Fibroblast of peridontal ligament (primary cell): ENCODE measurements around the gene VDR.

ENCODE experiments used
- DNase-seq: peaks from one replicate; pipeline ENCODE4 v3.0.0-alpha.2; 2010; ENCODE audit errors: extremely low read depth

The VDR gene

DNA sequence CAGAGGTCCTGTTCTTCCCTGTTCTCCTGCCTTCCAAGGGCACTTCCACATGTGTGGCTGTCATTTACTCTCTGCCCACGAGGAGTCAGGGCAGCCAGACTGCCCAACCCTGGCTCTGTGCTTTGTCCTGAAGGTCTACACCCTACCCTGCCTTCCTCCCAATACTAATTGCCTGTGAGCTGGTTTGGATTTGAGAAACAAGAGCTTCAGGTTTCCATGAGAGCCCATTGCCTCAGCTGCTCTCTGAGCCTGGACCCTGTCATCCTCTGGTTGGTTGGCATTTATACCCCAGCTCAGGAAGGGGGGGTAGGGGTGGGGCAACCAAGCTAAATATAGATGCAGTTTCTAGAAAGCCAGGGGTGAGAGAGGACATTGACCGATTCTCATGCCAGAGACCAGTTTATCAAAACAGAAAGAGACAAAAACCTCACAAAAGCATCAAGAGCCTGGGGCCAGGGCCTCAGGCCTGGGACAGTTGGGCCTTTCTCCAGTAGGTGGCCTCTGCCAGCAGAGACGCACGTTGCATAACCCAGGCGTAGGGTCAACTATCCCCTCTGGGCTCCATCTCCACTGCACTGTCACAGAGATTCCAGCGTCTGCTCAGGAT, 34.5 kb downstream of the VDR start:
- DNase-seq: peak; percentile 82

DNA sequence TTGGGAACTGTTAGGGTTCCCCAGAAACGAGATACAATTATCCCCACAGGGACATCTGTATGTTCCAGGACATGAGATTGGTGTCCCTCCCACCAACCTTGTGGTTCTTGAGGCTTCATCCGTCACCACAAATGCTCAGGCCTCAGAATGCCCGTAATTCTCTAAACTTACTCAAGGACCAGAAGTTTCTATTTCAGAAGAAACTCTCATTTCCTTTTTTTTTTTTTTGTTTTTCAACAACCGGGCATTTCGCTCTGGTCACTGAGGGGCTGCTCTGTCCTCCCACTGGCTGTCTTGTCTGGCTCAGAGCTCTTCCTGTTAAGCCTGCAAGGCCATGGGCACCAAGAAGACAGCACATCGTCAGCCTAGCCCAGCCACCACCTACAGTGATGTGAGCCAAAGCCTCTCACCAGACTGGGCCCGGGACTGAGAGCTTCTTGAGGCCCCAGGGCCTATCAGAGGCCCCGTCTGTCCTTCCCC, 36.2 kb downstream of the VDR start:
- peak; percentile 22 for DNase-seq

DNA sequence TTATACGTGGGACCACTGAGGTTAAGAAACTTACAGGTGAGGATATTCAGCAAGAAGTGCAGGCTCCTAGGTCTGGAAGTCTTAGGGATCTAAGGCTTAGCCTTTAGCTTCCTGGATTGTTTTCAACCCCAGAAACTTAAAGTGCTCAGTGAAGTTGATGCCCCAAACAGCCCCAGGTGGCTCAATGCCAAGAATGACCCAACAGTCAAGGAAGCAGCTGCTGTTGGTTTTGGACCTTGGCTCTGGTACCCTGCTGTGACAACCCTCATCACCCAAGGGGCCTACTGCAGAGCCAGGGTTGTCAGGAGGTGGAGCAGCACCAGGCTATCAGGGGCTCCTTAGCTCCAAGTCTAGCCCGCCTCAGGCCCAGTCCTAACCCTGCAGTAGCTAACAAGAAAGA, 36.8 kb downstream of the VDR start:
- DNase-seq: peak; percentile 25

DNA sequence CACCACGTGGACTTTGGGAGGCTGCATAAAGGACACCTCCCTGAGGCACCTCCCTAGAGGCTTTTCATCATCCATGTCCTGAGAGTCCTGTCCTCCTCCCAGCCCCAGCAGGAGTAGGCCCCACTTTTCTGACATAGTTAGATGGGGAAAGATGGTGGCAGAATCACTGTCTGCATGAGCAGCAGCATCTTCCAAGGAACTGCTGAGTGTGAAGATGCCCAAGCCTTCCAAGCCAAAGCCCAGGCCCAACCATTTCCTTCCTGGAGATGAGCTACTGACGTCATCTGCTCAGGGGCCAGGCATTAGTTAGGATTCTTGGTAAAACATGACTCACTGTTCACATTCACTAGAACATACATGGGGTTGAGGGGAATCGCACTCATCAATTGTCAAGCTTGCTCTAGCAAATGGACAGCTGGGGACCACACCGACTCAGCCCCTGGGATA, 37.3 kb downstream of the VDR start:
- peak; percentile 87 for DNase-seq

DNA sequence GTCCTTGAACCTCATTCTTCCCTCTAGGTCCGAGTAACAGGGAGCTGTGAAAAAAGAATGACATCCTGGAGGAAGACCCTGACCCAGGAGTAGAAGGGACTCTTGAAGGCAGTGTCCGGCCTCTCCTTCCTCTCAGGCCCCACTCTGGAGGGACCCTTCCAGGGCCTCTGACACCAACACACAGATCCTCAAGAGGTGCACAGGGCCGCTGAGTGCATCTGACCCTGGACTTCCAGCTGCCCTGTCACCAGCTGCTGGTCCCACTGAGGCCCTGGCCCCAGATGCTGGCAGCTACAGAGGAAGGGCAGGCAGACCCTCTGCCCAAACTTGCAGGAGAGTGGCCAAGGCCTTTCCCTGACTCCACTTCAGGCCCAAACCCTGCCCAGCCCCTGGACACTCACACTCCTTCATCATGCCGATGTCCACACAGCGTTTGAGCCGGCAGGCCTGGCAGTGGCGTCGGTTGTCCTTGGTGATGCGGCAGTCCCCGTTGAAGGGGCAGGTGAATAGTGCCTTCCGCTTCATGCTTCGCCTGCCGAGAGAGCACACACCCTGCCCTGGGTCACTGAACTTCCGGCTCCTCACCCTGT, 40.1 kb downstream of the VDR start:
- no peak for DNase-seq

DNA sequence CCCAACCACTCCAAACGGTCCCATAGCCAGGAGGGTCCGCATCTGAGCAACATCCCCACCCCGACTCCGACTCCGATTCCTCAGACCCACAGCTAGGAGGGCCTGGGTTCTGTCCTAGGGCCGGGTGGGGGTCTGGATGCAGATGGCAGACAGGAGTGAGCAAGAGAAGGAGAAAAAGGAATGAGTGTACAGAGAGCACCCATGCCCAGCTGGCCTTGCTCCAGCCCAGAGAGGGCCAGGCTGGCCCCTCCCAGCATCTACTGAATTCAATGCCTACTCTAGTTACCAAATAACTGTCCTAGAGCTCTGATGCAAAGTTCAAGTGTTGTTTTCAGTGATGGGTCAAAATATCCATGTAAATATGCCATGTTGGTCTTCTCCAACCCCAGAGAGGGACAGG, 40.8 kb downstream of the VDR start:
- DNase-seq: no peak

DNA sequence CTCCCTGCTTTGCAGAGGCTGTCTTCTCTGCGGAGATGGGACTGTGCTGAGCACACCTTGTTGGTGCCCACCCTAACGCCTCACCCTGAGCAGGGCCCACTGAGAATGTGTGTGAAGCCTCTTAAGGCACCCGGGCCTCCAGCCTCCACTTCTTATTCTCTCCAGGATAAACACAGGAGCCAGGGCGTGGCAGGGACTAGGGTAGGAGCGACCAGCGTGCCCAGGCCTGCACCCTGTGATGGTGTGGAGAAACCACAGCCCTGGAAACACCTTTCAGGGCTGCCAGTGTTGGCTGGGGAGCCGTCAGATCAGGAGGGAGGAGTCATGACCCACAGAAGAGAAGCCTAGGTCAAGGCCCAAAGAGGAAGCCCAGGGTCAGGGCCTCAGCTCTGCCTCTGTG, 41.3 kb downstream of the VDR start:
- no peak for DNase-seq

DNA sequence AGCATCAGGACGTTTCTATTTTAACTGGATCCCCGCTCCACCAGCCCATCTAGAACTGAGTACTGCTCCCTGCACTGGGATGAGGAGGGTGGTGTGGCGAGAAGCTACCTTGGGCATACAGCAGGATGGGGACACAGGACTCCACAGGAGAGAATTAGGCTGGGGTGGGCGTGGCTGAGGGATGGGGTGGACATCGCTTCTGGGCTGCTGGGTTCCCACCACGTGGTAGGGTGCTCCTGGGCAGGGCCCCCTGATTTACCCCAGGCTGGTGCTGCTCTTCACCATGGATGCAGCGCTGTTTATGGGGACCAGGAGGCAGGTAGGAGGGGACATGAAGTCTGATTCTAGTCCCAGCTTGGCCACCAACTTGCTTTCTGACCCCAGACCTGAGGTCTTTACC, 41.9 kb downstream of the VDR start:
- DNase-seq: no peak

DNA sequence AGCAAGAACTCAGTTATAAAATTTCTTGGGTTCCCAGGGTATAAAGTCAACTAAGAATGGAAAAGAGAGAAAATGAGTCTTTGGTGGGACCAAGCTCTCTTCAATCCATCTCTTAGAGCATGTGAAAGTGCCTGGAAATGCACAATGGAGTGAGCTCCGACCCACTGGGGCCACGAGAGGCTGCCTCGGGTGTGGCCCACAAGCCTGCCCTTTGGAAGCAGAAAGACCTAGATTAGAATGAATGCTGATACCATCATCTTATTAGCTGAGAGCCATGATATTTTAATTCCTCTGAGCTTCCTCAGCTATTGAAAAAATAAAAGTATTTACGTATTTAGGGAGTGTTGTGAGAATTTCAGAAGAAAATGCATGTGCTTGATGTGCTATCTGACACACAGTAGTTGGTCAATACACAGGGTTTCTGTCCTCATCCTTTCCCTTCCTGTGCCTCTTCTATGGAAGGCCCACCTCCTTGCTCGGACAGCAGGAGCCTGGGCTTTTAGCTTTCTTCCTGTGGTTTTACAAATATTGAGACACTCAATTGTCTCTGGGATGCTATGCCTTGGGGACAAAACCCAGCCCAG, 42.5 kb downstream of the VDR start:
- no peak for DNase-seq

DNA sequence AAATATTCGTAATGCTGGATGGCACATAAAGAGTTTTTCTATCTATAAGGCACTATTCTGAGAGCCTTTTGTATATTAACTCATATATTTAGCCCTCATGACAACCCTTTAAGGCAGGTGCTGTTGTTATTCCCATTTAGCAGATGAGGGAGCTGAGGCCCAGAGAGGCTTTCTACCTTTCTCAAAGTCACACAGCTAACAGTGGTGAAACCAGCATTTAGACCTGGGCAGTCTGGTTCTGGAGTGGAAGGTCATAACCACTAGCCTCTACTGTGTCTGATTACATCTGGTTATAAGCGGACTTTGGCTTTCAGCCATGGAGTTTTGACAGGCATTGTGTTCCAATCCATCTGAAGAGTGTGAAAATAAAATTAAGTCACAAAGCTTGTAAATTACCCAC, 43.9 kb downstream of the VDR start:
- DNase-seq: no peak

DNA sequence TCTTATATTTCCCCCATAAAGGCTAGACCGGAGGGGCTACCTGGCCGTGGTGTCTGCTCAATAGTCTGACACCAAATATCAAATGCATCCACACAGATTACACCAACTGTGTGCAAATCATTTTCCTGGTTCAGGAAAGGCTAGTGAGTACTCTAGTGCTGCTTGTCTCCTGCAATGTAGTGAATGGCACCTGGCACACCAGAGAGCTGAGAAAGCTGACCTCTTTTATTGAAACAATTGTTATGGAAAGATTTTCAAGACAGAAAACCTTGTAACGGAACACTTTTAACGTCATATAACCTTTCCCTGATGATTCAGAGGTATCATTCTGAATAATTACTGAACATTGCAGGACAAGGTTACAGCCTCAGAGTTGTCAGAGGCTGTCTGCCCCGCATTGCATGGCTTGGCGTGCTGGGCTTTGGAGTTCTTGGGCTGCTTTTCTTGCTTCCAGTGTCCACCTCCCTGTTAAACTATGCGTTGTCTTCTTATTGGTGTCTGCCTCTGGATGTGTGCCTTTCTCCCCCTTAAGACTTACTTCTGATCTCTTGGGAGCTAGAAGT, 44.4 kb downstream of the VDR start:
- DNase-seq: no peak

DNA sequence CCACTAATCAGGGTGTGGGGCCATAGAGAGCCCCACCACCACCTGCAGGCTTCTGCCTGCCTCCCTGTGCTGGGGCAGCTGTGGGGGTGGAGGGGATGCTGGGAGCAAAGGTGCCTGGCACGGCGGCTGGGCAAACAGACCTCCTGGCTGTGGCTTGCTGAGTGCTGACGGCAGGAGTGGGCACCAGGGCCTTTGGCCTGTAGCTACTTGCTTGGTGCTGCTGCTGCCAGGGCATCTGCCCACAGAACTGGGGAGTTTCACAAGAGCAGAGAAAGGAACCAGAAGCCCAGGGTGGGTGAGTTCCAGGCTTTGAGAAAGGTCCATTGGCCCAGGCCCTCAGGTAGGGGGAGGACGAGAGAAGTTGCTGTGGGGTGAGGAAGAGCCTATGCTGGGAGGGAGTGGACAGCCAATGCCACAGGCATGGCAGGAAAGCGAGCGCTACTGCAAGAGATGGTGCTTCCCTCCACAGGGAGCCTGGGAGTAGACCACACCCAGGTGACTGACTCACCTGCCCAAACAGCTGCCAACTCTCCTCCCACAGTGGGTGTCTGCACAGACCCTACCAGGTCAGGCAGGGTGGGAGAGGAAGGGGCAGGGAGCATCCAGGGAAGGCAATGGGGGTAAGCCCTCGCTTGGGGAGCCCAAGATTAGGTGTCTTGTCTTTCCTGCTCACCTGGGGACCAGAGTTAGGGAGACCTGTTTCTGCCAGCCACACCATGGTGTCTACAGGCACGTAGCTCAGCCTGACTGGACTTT, 46.1 kb downstream of the VDR start:
- DNase-seq: no peak

DNA sequence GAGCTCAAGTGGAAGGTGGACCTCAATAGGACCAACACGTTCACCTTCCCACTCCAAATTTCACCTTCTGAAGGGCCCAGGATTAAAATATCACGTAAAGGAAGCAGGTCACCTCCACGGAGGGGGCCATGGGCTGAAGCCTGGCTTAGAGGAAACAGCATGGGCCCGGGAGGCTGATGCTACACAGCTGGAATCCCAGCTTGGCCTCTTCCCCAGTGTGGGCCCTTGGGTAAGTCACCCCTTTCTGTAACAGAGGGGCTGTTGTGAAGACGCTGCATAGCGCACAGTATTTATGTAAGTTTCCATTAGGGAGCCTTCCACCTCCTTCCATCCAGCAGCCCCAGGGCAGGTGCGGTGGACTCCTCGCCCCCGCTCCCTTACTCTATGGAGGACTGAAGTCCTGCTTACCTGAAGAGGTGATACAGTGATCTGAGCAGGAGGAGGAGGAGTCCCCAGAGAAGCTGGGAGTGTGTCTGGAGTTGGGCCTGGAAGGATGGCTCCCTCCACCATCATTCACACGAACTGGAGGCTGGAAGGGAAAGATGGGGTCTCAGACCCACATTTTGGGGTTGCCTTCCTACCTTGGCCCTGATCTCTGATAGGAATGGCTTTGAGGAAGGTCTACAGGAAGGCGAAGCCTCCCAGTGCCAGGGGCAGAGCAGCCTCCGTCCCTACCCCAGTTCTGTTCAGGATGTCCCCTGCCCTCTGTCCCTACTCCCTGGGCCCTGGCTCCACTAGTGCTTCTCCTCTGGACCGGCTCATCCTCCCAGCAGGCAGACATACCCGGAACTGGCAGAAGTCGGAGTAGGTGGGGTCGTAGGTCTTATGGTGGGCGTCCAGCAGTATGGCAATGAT, 47.8 kb downstream of the VDR start:
- DNase-seq: no peak

DNA sequence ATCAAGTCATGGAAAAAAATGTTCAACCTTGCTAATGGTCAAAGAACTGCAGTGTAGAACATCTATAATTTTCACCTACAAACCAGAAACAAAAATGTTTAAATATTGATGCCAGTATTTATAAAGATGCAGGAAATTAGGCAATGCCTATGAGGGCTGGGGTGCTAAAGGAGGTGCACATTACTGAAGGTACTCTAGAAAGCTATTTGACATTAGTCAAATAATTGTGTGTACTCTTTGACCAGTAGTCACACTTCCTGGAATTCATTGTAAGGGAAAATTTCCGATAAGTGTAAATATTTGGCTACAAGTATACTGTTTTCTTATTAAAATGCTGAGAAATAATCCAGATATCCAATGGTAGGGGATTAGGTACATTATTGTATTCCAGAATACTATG, 48.7 kb downstream of the VDR start:
- no peak for DNase-seq

DNA sequence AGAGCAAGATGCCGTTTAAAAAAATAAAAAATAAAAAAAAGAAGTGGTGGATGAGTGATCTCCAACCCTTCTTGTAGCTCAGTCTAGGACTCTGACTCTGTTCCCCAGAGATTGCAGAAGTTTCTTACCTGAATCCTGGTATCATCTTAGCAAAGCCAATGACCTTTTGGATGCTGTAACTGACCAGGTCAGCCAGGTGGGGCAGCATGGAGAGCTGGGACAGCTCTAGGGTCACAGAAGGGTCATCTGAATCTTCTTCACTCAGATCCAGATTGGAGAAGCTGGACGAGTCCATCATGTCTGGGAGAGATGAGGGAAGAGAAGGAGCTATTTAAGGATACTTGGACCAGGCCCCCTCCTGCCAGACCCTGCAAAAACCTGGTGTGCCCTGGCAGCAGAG, 49.3 kb downstream of the VDR start:
- no peak for DNase-seq

DNA sequence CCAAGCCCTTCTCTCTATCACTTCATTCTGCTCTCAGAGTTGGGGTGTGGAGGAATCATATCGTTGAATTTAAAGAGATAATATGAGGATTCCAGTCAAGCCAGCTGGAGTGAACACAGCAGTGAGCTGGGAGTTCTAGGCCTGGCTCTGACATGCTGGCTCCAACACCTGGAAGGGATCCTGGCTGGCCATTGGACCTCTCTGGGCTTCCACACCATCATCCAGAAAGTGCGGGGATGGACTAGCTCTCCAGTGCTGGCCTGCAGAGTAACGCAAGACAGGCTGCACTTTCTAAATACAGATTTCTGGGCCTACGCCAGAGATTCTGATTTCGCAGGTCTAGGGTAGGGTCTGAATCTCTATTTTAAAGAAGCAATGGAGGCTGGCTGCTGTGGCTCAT, 50.3 kb downstream of the VDR start:
- no peak for DNase-seq

DNA sequence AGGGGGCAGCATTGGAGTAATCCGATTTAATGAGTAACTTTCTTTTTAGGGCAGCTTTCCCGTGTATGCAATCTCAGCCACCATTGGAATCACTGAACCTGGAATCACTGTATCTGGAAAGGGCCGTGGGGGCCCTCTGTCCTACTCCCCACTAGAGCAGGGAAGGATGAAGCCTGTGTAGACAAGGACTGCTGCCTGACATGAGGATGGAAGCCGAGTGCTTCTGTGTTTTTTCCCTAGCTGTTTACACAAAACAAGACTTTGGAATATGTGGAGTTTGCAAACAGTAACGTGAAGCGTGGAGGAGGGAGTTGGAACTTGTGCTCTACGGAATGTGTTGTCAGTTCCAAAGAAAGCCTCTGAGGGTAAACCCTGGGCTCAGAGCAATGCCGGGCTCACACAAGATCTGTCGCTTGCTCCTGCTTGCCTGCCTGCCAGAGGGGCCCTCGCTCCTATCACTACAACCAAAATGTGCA, 52.7 kb downstream of the VDR start:
- no peak for DNase-seq

DNA sequence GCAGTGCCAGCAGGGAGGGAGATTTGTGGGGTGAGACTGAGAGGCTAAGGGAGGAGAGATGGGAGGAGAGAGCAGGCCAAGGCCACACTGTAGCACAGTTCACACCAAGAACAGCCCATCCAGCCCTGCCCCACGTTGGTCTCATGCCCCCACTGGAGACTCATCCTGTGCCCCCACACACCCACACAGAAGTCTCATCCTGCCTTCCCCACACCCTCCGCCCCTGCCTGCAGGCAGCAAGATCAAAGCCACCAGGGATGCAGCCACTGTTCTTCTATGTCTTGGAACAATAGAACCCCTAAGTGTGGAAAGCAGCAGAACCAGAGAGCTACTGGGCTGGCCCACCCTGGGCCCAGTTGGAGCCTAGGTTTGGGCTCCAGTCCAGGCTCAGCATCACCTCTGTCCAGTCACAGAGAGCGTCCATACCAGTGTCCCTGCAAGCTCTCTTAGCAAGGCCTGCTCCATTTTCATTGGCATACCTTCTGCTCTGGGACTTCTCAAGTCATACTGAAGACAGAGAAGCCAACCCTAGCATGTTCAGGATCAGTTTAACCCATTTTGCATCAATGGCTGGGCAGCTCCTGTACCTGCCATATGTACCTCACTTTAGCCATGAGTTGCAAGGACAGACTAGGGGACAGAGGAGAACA, 53.4 kb downstream of the VDR start:
- DNase-seq: no peak

DNA sequence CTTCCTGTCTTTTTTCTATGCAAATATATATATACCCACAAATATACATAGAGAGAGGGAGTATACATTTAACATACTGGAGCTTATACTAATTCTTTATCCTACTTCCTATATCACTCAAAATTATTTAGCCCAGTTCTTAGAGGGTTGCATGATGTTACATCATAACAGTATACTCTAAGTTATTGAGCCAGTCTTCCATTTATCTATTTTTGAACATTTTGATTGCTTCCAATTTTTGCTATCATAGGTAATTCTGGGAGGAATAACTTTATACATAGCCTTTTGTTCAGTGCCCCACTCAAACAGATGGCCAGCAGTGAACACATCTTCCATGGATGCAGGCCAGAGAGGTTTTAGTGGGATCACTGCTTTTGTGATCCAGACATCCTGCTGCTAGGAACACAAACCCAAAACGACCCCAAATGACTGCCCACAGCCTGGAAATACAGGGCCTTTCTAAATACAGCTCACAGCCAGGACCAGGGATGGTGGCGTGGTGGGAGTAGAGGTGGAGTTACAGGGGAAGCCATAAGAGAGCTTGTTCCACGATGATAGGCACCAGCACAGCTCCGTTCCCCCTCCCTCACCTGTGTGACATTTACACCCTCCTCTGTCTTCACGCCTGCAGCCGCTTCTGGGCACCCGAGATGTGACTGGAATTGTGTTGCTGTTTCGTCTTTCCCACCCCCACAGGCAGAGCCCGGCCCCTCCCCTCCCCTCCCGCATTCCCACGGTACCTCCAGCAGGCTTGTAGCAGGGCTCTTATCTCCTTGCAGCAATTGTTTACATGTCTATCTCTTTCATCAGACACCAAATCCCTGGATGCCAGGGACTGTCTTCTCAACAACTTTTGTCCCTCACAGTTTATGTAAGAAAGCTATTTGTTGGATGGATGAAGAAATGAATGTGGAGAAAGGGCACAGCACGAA, 54.4 kb downstream of the VDR start:
- DNase-seq: no peak

DNA sequence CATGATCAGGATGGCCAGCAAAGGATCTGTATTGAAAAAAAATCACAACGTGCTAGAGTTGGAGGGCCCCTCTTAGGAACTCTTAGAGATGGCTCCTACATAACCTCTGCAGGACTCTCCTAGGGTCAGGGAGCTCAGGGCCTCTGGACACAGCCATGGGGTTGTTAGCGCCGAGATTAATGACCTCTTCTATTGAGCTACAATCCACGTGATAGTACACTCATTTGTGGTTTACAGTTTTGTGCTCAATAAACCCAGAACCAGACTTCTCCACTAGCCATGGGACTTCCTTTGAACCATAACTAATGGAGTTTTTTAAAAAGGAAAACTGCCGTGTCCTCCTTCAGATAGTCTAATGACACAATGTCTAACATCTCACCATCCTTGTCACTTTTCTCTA, 55.5 kb downstream of the VDR start:
- DNase-seq: no peak
